Ovary (tissue), 3 donors: ENCODE data around the gene TMED4.

Experiments used
- CTCF ChIP-seq, 3 donors: fragments of 450-650 bp in 2 of 3; fragments of 200-600 bp in 1 of 3; IDR thresholded peaks; one replicate each; pipeline versions ENCODE4 v1.5.1 to v1.8.0; 2016 to 2022; ENCODE audit warnings: antibody characterized with exemption in 3 of 3, mild to moderate bottlenecking in 1 of 3
- EP300 ChIP-seq: sonication (generic); formaldehyde crosslinking; IDR thresholded peaks from one replicate; pipeline ENCODE4 v1.6.1; 2017; ENCODE audit warnings: antibody characterized with exemption
- POLR2A ChIP-seq: fragments of 450-650 bp; IDR thresholded peaks from one replicate; pipeline ENCODE4 v1.6.1; 2017; ENCODE audit warnings: antibody characterized with exemption, mild to moderate bottlenecking, moderate library complexity
- donor health status: DM: no; HTN: no; CAD: no.

GRCh38 chr7:44549457-44549856 lies 32.6 kb downstream of the TMED4 start:
- TF ChIP-seq CTCF (IDR thresholded peaks at IDR 0.05) (no peak), POLR2A (no peak), EP300 (no peak)
